Measurements from ENCODE around the gene RASAL2.

DNA sequence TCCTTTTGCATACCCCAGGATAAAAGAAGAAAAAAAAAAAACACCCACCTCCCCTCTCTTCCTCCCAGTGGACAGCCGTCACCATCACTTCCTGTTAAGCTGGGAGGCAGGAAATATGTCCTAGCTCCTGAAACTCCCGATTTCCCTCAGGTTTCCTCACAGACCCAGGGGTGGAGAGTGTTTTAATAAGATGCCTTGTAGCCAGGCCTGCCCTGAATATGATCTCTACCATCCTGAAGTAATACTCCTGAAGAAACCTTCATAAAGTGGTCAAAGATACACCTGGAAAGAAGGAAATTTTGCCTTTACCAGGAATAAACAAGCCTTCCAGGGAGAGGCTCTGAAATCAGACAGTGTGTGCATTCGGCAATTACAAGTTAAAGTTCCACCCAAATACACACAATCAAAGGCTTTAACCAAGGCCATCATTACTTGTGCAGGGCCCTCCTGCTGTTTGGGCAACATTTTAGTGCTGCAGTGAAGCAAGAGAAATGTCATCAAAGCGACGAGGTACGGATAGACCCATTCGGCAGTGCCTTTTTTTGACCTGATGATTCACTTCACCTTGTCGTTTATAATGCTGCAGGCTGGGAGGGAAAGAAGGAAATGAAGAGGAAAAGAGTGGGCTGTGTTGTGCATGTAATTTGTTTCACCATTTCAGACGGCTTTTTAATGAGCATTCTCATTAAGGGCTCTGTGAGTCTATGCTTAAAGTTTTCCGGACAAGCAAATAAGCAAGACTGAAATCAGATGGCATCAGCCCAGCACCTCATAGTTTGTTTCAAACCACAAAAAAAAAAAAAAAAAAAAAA lies 41.0 kb upstream of the RASAL2 start:
- TF ChIP-seq, protein P1, sequence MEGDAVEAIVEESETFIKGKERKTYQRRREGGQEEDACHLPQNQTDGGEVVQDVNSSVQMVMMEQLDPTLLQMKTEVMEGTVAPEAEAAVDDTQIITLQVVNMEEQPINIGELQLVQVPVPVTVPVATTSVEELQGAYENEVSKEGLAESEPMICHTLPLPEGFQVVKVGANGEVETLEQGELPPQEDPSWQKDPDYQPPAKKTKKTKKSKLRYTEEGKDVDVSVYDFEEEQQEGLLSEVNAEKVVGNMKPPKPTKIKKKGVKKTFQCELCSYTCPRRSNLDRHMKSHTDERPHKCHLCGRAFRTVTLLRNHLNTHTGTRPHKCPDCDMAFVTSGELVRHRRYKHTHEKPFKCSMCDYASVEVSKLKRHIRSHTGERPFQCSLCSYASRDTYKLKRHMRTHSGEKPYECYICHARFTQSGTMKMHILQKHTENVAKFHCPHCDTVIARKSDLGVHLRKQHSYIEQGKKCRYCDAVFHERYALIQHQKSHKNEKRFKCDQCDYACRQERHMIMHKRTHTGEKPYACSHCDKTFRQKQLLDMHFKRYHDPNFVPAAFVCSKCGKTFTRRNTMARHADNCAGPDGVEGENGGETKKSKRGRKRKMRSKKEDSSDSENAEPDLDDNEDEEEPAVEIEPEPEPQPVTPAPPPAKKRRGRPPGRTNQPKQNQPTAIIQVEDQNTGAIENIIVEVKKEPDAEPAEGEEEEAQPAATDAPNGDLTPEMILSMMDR (IDR thresholded peaks at IDR 0.05 in 8 of 11, conservative IDR thresholded peaks at IDR 0.05 in 3 of 11) = no peak
- TF ChIP-seq POLR2A (IDR thresholded peaks at IDR 0.05) (no peak), POLR2AphosphoS5 (IDR thresholded peaks at IDR 0.05) (no peak)

Data from spleen (tissue), 7 donors.